COLO668 (cell line): ENCODE measurements around the gene C2orf72.
A peak's percentile ranks its signal among the peaks of the same experiment; 100 is the strongest.

Experiments used
- DNase-seq: peaks from one replicate; lab custom pipeline; 2025; ENCODE audit not compliant: unreplicated experiment; lab: John Stamatoyannopoulos, UW

C2orf72 gene

GRCh38 chr2:231041061-231041689, 3.9 kb downstream of the C2orf72 start:
- no peak for DNase-seq

- DNase-seq, result no peak
Measured at GRCh38 chr2:231043796-231044195, 6.5 kb downstream of the C2orf72 start.

- no peak for DNase-seq
Measured at GRCh38 chr2:231046916-231047273, 9.6 kb downstream of the C2orf72 start.

- DNase-seq, result no peak
Measured at GRCh38 chr2:231047274-231047922, 10.1 kb downstream of the C2orf72 start.

GRCh38 chr2:231047923-231048915, 10.9 kb downstream of the C2orf72 start:
- no peak for DNase-seq

GRCh38 chr2:231049286-231050017, 12.1 kb downstream of the C2orf72 start:
- DNase-seq, result no peak

GRCh38 chr2:231050018-231050901, 12.9 kb downstream of the C2orf72 start:
- peak; percentile 60 for DNase-seq

GRCh38 chr2:231051116-231051515, 13.8 kb downstream of the C2orf72 start:
- no peak for DNase-seq

- peak; percentile 93 for DNase-seq
Measured at GRCh38 chr2:231052494-231053451, 15.4 kb downstream of the C2orf72 start.

- DNase-seq, result no peak
Measured at GRCh38 chr2:231053846-231054245, 16.5 kb downstream of the C2orf72 start.

GRCh38 chr2:231056453-231057416, 19.4 kb downstream of the C2orf72 start, which contains the start of gene PSMD1:
TSS of gene PSMD1 (plus strand) at chr2:231056867. CDS start at chr2:231057026, 159 bp downstream.
- peak; percentile 89 for DNase-seq

- no peak for DNase-seq
Measured at GRCh38 chr2:231057590-231057989, 20.3 kb downstream of the C2orf72 start.

GRCh38 chr2:231058761-231059550, 21.6 kb downstream of the C2orf72 start:
- no peak for DNase-seq

GRCh38 chr2:231059756-231060155, 22.4 kb downstream of the C2orf72 start:
- no peak for DNase-seq

GRCh38 chr2:231062776-231063175, 25.5 kb downstream of the C2orf72 start:
- no peak for DNase-seq

- DNase-seq, result no peak
Measured at GRCh38 chr2:231063347-231063746, 26.0 kb downstream of the C2orf72 start.

- no peak for DNase-seq
Measured at GRCh38 chr2:231065966-231066365, 28.6 kb downstream of the C2orf72 start.
